ENCODE measurements around the gene PLCB2.

The PLCB2 gene

GRCh38 chr15:40283615-40284300 lies 24.0 kb downstream of the PLCB2 start:
- DNase-seq = no peak

- DNase-seq = no peak
Observed at GRCh38 chr15:40282869-40283614, 24.7 kb downstream of the PLCB2 start, which contains the start of gene ANKRD63. Gene ANKRD63, minus strand, starts transcription at chr15:40283064. Its CDS starts 478 bp downstream, at chr15:40282586.

- peak; percentile 62 for DNase-seq
Observed at GRCh38 chr15:40282147-40282868, 25.4 kb downstream of the PLCB2 start.

GRCh38 chr15:40281801-40282146 lies 26.0 kb downstream of the PLCB2 start:
- no peak for DNase-seq

- DNase-seq = no peak
Observed at GRCh38 chr15:40281057-40281800, 26.5 kb downstream of the PLCB2 start.

- no peak for DNase-seq
Observed at GRCh38 chr15:40280260-40281056, 27.3 kb downstream of the PLCB2 start.

- DNase-seq = peak; percentile 76
Observed at GRCh38 chr15:40279437-40280141, 28.1 kb downstream of the PLCB2 start.

- DNase-seq = no peak
Observed at GRCh38 chr15:40278026-40278425, 29.7 kb downstream of the PLCB2 start.

GRCh38 chr15:40277471-40277870 lies 30.3 kb downstream of the PLCB2 start:
- DNase-seq = no peak

GRCh38 chr15:40276927-40277326 lies 30.8 kb downstream of the PLCB2 start:
- no peak for DNase-seq

GRCh38 chr15:40275954-40276353 lies 31.8 kb downstream of the PLCB2 start:
- no peak for DNase-seq

GRCh38 chr15:40275523-40275922 lies 32.2 kb downstream of the PLCB2 start:
- DNase-seq = no peak

- DNase-seq = peak; percentile 91
Observed at GRCh38 chr15:40274350-40275274, 33.1 kb downstream of the PLCB2 start.

- no peak for DNase-seq
Observed at GRCh38 chr15:40273428-40273827, 34.3 kb downstream of the PLCB2 start.

- peak; percentile 18 for DNase-seq
Observed at GRCh38 chr15:40272485-40273056, 35.2 kb downstream of the PLCB2 start.

- DNase-seq = no peak
Observed at GRCh38 chr15:40271685-40272484, 35.9 kb downstream of the PLCB2 start.

- no peak for DNase-seq
Observed at GRCh38 chr15:40270246-40270995, 37.3 kb downstream of the PLCB2 start.

- no peak for DNase-seq
Observed at GRCh38 chr15:40269604-40270003, 38.1 kb downstream of the PLCB2 start.
